K562 (cell line): Measurements from ENCODE around the gene SULT2B1. TPM values are rescaled to one million over a fixed set of nuclear protein-coding genes. Genes with fewer than 3 reads are reported as not detected.
A peak's percentile ranks its signal among the peaks of the same experiment; 100 is the strongest.

ENCODE experiments used
- CREM ChIP-seq: IDR thresholded peaks from 2 replicates; pipeline ENCODE4 v1.6.1; 2014; ENCODE audit warnings: antibody characterized with exemption, low read depth
- L3MBTL2 ChIP-seq: fragments of 450-650 bp; IDR thresholded peaks from 2 replicates; pipeline ENCODE4 v1.6.1; 2016; ENCODE audit warnings: mild to moderate bottlenecking, moderate library complexity
- MAZ ChIP-seq, 2 experiments: fragments of 450-650 bp in 1 of 2; sonication (generic) in 1 of 2; formaldehyde crosslinking; IDR thresholded peaks in 1 of 2; conservative IDR thresholded peaks in 1 of 2; 2 replicates each; pipeline versions ENCODE4 v1.4.0 to v1.5.0; 2020; ENCODE audit warnings: mild to moderate bottlenecking in 1 of 2, missing genetic modification reagents in 1 of 2
- MBD2 ChIP-seq: sonication (generic); IDR thresholded peaks from 2 replicates; pipeline ENCODE4 v1.6.1; 2016; ENCODE audit warnings: low read depth, borderline replicate concordance
- MCM5 ChIP-seq: fragments of 450-650 bp; IDR thresholded peaks from 2 replicates; pipeline ENCODE4 v1.6.1; 2016; ENCODE audit warnings: low read depth
- RFX7 ChIP-seq: fragments of 250-450 bp; sonication (Bioruptor Pico); IDR thresholded peaks from 2 replicates; pipeline ENCODE4 v1.5.1; 2021; ENCODE audit warnings: mild to moderate bottlenecking
- SIX5 ChIP-seq, 2 experiments: IDR thresholded peaks; 2 replicates each; pipeline ENCODE4 v1.6.1; 2011; ENCODE audit warnings: low read length in 2 of 2, borderline replicate concordance in 1 of 2, low read depth in 1 of 2, mild to moderate bottlenecking in 1 of 2, moderate library complexity in 1 of 2; ENCODE audit not compliant: insufficient read depth in 1 of 2
- ZBTB17 ChIP-seq: fragments of 450-650 bp; formaldehyde crosslinking; IDR thresholded peaks from 2 replicates; pipeline ENCODE4 v1.4.0; 2020; ENCODE audit warnings: mild to moderate bottlenecking
- ZNF197 ChIP-seq: fragments of 200-800 bp; sonication (Bioruptor generic); IDR thresholded peaks from 2 replicates; pipeline ENCODE4 v1.6.1; 2016; ENCODE audit warnings: low read depth, missing genetic modification characterization, missing compliant biosample characterization
- ZNF766 ChIP-seq: fragments of 200-800 bp; sonication (Bioruptor generic); conservative IDR thresholded peaks from 2 replicates; pipeline ENCODE4 v1.6.1; 2016; ENCODE audit warnings: missing genetic modification characterization, missing compliant biosample characterization
- polyA plus RNA-seq, 8 experiments: library from polyadenylated mRNA; depleted of rRNA in 4 of 8; stranded (reverse) in 5 of 8; unstranded in 3 of 8; fragments of >200 nt; fragmentation: Nextera tagmentation in 2 of 8; fragmentation: Illumina TruSeq in 1 of 8; extraction: Ambion mirVana in 2 of 8; extraction: Trizol in 1 of 8; gene quantifications; 2 replicates each; pipeline versions ENCODE4 v1.2.1 to v1.2.3, GENCODE V29; 2011 to 2014; ENCODE audit warnings: inconsistent platforms in 1 of 8, missing spikeins in 1 of 8
- total RNA-seq, 7 experiments: library from RNA; depleted of rRNA in 6 of 7; stranded (reverse); fragments of >200 nt in 6 of 7; fragmentation: Illumina TruSeq in 2 of 7; extraction: Trizol in 2 of 7; gene quantifications; 2 replicates each; pipeline versions ENCODE4 v1.2.1 to v1.2.3, GENCODE V29; 2011 to 2021; ENCODE audit warnings: low replicate concordance in 1 of 7
- TF ChIP-seq, protein P1 (sequence below): fragments of 450-650 bp; IDR thresholded peaks from 2 replicates; pipeline ENCODE4 v1.6.1; 2014; ENCODE audit warnings: low read depth, mild to moderate bottlenecking, moderate library complexity, borderline replicate concordance
- TF ChIP-seq, protein P2 (sequence below), 2 experiments: fragments of 450-650 bp; IDR thresholded peaks; 2 replicates each; pipeline ENCODE4 v1.6.1; 2018; ENCODE audit warnings: mild to moderate bottlenecking in 2 of 2, low read depth in 1 of 2; ENCODE audit not compliant: partially characterized antibody in 2 of 2
- TF ChIP-seq, protein P3 (sequence below): sonication (generic); formaldehyde crosslinking; IDR thresholded peaks from 2 replicates; pipeline ENCODE4 v1.5.0; 2020; ENCODE audit warnings: missing genetic modification reagents
- TF ChIP-seq, protein P4 (sequence below): fragments of 200-800 bp; sonication (Bioruptor generic); IDR thresholded peaks from 2 replicates; pipeline ENCODE4 v1.6.1; 2016; ENCODE audit warnings: missing genetic modification characterization, missing compliant biosample characterization

The SULT2B1 gene
- total and polyA plus RNA-seq, 9 of the 15 experiments (the other 6 are each of a cell fraction or from before 2014, with no cell fraction given): 0.09 to 0.62 (median 0.22) TPM; not detected in 2

DNA sequence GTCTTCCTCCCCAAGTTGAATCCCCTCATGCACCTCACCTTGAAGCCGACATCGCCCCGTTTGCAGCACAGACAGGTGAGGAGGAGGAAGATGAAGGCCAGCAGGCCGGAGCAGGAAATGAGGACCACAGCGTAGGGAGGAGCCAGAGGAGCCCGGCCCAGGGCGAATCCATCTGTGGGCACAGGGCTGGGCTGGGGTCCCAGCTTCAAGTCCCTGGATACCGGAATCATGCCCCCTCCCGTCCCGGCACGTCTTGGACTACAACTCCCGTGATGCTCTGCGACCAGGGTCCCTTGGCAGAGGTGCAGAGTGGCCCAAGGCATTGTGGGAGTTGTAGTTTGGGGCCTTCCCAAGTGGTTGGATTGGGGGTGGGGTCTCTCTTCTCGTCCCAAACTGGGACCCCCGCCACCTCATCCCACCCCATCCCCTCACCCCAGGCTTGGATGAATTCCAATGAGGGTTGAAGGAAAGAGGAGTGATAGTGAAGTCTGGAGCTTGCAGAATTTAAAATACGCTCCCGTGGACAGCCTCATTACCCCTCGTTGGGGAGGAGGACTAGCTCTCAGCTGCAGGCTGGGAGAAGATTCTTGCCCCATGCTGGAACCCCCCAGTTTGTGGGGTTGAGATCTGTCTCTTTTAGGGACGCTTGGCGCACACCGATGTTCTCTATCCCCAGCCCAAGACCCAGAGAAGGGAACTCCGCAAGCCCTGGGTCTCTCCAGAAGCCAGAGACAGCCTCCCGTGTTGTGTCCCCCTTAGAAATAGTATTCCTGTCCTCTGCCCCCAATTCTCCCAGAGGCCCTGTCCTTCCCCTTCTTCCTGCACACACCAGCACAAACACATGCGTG lies 41.3 kb upstream of the SULT2B1 start (continued):
- TF ChIP-seq MBD2 (peak; percentile 76), MAZ (CRISPR knock-in tag; conservative IDR thresholded peaks at IDR 0.05 in 1 of 2, IDR thresholded peaks at IDR 0.05 in 1 of 2) (0 out of 4 replicates have a peak, but pooled peaks of 1 of the 2 experiments have one; percentile 44), L3MBTL2 (0 out of 2 replicates have a peak, but pooled peaks have one; percentile 26), CREM (peak; percentile 75), RFX7 (no peak), MCM5 (no peak), ZNF197 (CRISPR knock-in tag) (peak; percentile 89), ZNF766 (CRISPR knock-in tag) (peak; percentile 94), SIX5 (IDR thresholded peaks at IDR 0.05; ENCODE audit: borderline replicate concordance in 1 of 2, insufficient read depth in 1 of 2, low read depth in 1 of 2, low read length in 2 of 2) (peak; percentile 96 to 99), ZBTB17 (0 out of 2 replicates have a peak, but pooled peaks have one; percentile 32)
- TF ChIP-seq, protein P1, sequence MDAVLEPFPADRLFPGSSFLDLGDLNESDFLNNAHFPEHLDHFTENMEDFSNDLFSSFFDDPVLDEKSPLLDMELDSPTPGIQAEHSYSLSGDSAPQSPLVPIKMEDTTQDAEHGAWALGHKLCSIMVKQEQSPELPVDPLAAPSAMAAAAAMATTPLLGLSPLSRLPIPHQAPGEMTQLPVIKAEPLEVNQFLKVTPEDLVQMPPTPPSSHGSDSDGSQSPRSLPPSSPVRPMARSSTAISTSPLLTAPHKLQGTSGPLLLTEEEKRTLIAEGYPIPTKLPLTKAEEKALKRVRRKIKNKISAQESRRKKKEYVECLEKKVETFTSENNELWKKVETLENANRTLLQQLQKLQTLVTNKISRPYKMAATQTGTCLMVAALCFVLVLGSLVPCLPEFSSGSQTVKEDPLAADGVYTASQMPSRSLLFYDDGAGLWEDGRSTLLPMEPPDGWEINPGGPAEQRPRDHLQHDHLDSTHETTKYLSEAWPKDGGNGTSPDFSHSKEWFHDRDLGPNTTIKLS: peak; percentile 71; the same call in 1 of the 2 replicates
- TF ChIP-seq, protein P2, sequence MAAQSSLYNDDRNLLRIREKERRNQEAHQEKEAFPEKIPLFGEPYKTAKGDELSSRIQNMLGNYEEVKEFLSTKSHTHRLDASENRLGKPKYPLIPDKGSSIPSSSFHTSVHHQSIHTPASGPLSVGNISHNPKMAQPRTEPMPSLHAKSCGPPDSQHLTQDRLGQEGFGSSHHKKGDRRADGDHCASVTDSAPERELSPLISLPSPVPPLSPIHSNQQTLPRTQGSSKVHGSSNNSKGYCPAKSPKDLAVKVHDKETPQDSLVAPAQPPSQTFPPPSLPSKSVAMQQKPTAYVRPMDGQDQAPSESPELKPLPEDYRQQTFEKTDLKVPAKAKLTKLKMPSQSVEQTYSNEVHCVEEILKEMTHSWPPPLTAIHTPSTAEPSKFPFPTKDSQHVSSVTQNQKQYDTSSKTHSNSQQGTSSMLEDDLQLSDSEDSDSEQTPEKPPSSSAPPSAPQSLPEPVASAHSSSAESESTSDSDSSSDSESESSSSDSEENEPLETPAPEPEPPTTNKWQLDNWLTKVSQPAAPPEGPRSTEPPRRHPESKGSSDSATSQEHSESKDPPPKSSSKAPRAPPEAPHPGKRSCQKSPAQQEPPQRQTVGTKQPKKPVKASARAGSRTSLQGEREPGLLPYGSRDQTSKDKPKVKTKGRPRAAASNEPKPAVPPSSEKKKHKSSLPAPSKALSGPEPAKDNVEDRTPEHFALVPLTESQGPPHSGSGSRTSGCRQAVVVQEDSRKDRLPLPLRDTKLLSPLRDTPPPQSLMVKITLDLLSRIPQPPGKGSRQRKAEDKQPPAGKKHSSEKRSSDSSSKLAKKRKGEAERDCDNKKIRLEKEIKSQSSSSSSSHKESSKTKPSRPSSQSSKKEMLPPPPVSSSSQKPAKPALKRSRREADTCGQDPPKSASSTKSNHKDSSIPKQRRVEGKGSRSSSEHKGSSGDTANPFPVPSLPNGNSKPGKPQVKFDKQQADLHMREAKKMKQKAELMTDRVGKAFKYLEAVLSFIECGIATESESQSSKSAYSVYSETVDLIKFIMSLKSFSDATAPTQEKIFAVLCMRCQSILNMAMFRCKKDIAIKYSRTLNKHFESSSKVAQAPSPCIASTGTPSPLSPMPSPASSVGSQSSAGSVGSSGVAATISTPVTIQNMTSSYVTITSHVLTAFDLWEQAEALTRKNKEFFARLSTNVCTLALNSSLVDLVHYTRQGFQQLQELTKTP (IDR thresholded peaks at IDR 0.05; ENCODE audit: low read depth in 1 of 2, partially characterized antibody in 2 of 2): peak; percentile 80 to 99
- TF ChIP-seq, protein P3, sequence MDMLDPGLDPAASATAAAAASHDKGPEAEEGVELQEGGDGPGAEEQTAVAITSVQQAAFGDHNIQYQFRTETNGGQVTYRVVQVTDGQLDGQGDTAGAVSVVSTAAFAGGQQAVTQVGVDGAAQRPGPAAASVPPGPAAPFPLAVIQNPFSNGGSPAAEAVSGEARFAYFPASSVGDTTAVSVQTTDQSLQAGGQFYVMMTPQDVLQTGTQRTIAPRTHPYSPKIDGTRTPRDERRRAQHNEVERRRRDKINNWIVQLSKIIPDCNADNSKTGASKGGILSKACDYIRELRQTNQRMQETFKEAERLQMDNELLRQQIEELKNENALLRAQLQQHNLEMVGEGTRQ (CRISPR knock-in tag): no peak
- TF ChIP-seq, protein P4, sequence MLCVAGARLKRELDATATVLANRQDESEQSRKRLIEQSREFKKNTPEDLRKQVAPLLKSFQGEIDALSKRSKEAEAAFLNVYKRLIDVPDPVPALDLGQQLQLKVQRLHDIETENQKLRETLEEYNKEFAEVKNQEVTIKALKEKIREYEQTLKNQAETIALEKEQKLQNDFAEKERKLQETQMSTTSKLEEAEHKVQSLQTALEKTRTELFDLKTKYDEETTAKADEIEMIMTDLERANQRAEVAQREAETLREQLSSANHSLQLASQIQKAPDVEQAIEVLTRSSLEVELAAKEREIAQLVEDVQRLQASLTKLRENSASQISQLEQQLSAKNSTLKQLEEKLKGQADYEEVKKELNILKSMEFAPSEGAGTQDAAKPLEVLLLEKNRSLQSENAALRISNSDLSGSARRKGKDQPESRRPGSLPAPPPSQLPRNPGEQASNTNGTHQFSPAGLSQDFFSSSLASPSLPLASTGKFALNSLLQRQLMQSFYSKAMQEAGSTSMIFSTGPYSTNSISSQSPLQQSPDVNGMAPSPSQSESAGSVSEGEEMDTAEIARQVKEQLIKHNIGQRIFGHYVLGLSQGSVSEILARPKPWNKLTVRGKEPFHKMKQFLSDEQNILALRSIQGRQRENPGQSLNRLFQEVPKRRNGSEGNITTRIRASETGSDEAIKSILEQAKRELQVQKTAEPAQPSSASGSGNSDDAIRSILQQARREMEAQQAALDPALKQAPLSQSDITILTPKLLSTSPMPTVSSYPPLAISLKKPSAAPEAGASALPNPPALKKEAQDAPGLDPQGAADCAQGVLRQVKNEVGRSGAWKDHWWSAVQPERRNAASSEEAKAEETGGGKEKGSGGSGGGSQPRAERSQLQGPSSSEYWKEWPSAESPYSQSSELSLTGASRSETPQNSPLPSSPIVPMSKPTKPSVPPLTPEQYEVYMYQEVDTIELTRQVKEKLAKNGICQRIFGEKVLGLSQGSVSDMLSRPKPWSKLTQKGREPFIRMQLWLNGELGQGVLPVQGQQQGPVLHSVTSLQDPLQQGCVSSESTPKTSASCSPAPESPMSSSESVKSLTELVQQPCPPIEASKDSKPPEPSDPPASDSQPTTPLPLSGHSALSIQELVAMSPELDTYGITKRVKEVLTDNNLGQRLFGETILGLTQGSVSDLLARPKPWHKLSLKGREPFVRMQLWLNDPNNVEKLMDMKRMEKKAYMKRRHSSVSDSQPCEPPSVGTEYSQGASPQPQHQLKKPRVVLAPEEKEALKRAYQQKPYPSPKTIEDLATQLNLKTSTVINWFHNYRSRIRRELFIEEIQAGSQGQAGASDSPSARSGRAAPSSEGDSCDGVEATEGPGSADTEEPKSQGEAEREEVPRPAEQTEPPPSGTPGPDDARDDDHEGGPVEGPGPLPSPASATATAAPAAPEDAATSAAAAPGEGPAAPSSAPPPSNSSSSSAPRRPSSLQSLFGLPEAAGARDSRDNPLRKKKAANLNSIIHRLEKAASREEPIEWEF (CRISPR knock-in tag): no peak
